ENCODE results near the gene POLR2J. TPM values are rescaled to one million over a fixed set of nuclear protein-coding genes. Genes with fewer than 3 reads are reported as not detected.
"Not testable (repeated sequence)": the region's sequence is repeated elsewhere in the genome, so short reads cannot be mapped to it uniquely, and the experiment has no call there.

The POLR2J gene
- total RNA-seq, 1 donor from 2014 or later, result 53.1 TPM

- DNase-seq (ENCODE audit: low spot score), result no peak
Measured at GRCh38 chr7:102466097-102466496, 12.6 kb downstream of the POLR2J start.

GRCh38 chr7:102464577-102465280, 14.0 kb downstream of the POLR2J start, which contains the start of the genes ALKBH4 and LRWD1:
Gene ALKBH4, minus strand, starts transcription at chr7:102464863. Its CDS starts 27 bp downstream, at chr7:102464836.
Gene LRWD1, plus strand, starts transcription at chr7:102464984. Its CDS starts 97 bp downstream, at chr7:102465081.
- DNase-seq (ENCODE audit: low spot score), result peak; percentile 94

GRCh38 chr7:102463841-102464576, 14.7 kb downstream of the POLR2J start:
- DNase-seq (ENCODE audit: low spot score), result no peak

GRCh38 chr7:102460467-102460866, 18.3 kb downstream of the POLR2J start:
- DNase-seq (ENCODE audit: low spot score), result no peak

- no peak for DNase-seq (ENCODE audit: low spot score)
Measured at GRCh38 chr7:102459221-102459844, 19.4 kb downstream of the POLR2J start.

GRCh38 chr7:102457352-102457924, 21.3 kb downstream of the POLR2J start:
- DNase-seq (ENCODE audit: low spot score), result no peak

- DNase-seq (ENCODE audit: low spot score), result no peak
Measured at GRCh38 chr7:102456327-102456726, 22.4 kb downstream of the POLR2J start.

GRCh38 chr7:102455596-102455995, 23.1 kb downstream of the POLR2J start:
- DNase-seq (ENCODE audit: low spot score), result no peak

- DNase-seq (ENCODE audit: low spot score), result not testable (repeated sequence)
Measured at GRCh38 chr7:102454932-102455331, 23.8 kb downstream of the POLR2J start.

GRCh38 chr7:102454468-102454867, 24.3 kb downstream of the POLR2J start:
- DNase-seq (ENCODE audit: low spot score), result no peak

GRCh38 chr7:102453319-102453718, 25.4 kb downstream of the POLR2J start:
- DNase-seq (ENCODE audit: low spot score), result no peak

- DNase-seq (ENCODE audit: low spot score), result no peak
Measured at GRCh38 chr7:102452451-102452850, 26.3 kb downstream of the POLR2J start.

GRCh38 chr7:102451371-102452054, 27.2 kb downstream of the POLR2J start:
- no peak for DNase-seq (ENCODE audit: low spot score)

- no peak for DNase-seq (ENCODE audit: low spot score)
Measured at GRCh38 chr7:102450242-102450641, 28.5 kb downstream of the POLR2J start.

GRCh38 chr7:102449136-102449535, 29.6 kb downstream of the POLR2J start:
- no peak for DNase-seq (ENCODE audit: low spot score)

- no peak for DNase-seq (ENCODE audit: low spot score)
Measured at GRCh38 chr7:102447311-102447710, 31.4 kb downstream of the POLR2J start.

GRCh38 chr7:102446387-102447156, 32.1 kb downstream of the POLR2J start:
- DNase-seq (ENCODE audit: low spot score), result no peak

GRCh38 chr7:102445674-102446071, 33.0 kb downstream of the POLR2J start:
- no peak for DNase-seq (ENCODE audit: low spot score)

- no peak for DNase-seq (ENCODE audit: low spot score)
Measured at GRCh38 chr7:102444961-102445673, 33.6 kb downstream of the POLR2J start.

All from ureter (tissue), 1 donor.